SH-SY5Y (cell line): ENCODE data around the gene MPZ.

Experiments used
- GATA2 ChIP-seq: IDR thresholded peaks from 2 replicates; pipeline ENCODE4 v1.6.1; 2011; ENCODE audit warnings: mild to moderate bottlenecking, low read depth, low read length
- GATA3 ChIP-seq: IDR thresholded peaks from 2 replicates; pipeline ENCODE4 v1.6.1; 2011; ENCODE audit warnings: low read depth, mild to moderate bottlenecking, low read length, moderate library complexity

DNA sequence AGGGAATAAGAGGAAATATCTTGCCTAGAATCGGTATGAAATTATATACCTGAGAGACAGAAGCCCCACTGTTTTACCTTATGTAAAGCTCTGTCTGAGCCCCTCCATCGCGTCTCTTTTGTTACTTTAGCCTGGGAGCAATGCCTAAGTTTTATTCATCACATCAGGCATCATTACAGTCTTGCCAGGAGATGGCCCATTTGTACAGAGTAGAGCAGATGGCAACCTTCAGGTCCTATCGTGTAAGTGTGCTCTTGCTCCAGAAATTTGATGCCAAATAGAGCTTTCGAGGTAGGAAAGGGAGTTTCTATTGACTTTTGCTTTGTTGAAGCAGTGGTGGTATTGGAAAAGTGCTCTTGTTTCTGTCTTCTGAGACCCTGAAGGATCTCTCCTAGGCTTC, 33.1 kb upstream of the MPZ start:
- TF ChIP-seq GATA3 (no peak), GATA2 (no peak)
